H9 (cell line): ENCODE data around the gene TDRD7. TPM values are rescaled to one million over a fixed set of nuclear protein-coding genes. Genes with fewer than 3 reads are reported as not detected.

Experiments used
- DNase-seq: peaks from one replicate; pipeline ENCODE4 v3.0.0-alpha.2; 2017
- H2AFZ ChIP-seq: one replicate; pipeline ENCODE4 v1.6.1; 2013; ENCODE audit warnings: mild to moderate bottlenecking, low read length, control low read depth, moderate library complexity
- H2AK5ac ChIP-seq: 2 replicates; pipeline ENCODE4 v1.6.1; 2013; ENCODE audit warnings: low read length, control low read depth, mixed read lengths; ENCODE audit not compliant: insufficient read length
- H2BK120ac ChIP-seq: one replicate; pipeline ENCODE4 v1.6.1; 2013; ENCODE audit warnings: low read depth, mild to moderate bottlenecking, low read length, control low read depth, inconsistent platforms; ENCODE audit not compliant: poor library complexity, severe bottlenecking
- H2BK12ac ChIP-seq: 2 replicates; pipeline ENCODE4 v1.6.1; 2013; ENCODE audit warnings: low read length, control low read depth, mixed read lengths, low read depth; ENCODE audit not compliant: insufficient read length
- H2BK15ac ChIP-seq: 2 replicates; pipeline ENCODE4 v1.6.1; 2013; ENCODE audit warnings: low read depth, low read length, control low read depth
- H2BK20ac ChIP-seq: one replicate; pipeline ENCODE4 v1.6.1; 2013; ENCODE audit warnings: low read depth, mild to moderate bottlenecking, low read length, control low read depth, inconsistent platforms; ENCODE audit not compliant: poor library complexity, severe bottlenecking
- H2BK5ac ChIP-seq: 2 replicates; pipeline ENCODE4 v1.6.1; 2013; ENCODE audit warnings: low read length, control low read depth, mixed read lengths; ENCODE audit not compliant: insufficient read length
- H3K14ac ChIP-seq: 2 replicates; pipeline ENCODE4 v1.6.1; 2013; ENCODE audit warnings: low read length, control low read depth; ENCODE audit not compliant: insufficient read depth
- H3K18ac ChIP-seq: 2 replicates; pipeline ENCODE4 v1.6.1; 2013; ENCODE audit warnings: low read depth, mild to moderate bottlenecking, mixed read lengths, low read length, control low read depth; ENCODE audit not compliant: insufficient read length
- H3K23ac ChIP-seq: 2 replicates; pipeline ENCODE4 v1.6.1; 2013; ENCODE audit warnings: low read length, control low read depth, mixed read lengths, low read depth; ENCODE audit not compliant: insufficient read length
- H3K23me2 ChIP-seq: 2 replicates; pipeline ENCODE4 v1.6.1; 2013; ENCODE audit warnings: low read depth, mild to moderate bottlenecking, mixed read lengths, low read length, control low read depth; ENCODE audit not compliant: insufficient read length, poor library complexity, severe bottlenecking
- H3K27ac ChIP-seq: 2 replicates; pipeline ENCODE4 v1.5.1; 2013; ENCODE audit warnings: low read length, control low read depth, mixed read lengths, low read depth; ENCODE audit not compliant: insufficient read length
- H3K27me3 ChIP-seq: 2 replicates; pipeline ENCODE4 v1.6.1; 2013; ENCODE audit warnings: low read length, control low read depth, inconsistent platforms; ENCODE audit not compliant: insufficient read depth
- H3K4ac ChIP-seq: 2 replicates; pipeline ENCODE4 v1.6.1; 2013; ENCODE audit warnings: low read depth, mild to moderate bottlenecking, control low read depth, inconsistent platforms, low read length, moderate library complexity
- H3K4me1 ChIP-seq: 2 replicates; pipeline ENCODE4 v1.6.1; 2013; ENCODE audit warnings: low read length, control low read depth, inconsistent platforms; ENCODE audit not compliant: insufficient read depth
- H3K4me2 ChIP-seq: 2 replicates; pipeline ENCODE4 v1.6.1; 2013; ENCODE audit warnings: low read length, control low read depth, mixed read lengths; ENCODE audit not compliant: insufficient read length, insufficient read depth
- H3K56ac ChIP-seq: 2 replicates; pipeline ENCODE4 v1.6.1; 2013; ENCODE audit warnings: low read depth, mild to moderate bottlenecking, mixed read lengths, low read length, control low read depth; ENCODE audit not compliant: insufficient read length
- H3K79me1 ChIP-seq: 2 replicates; pipeline ENCODE4 v1.6.1; 2013; ENCODE audit warnings: low read depth, mild to moderate bottlenecking, moderate library complexity, low read length, control low read depth, inconsistent platforms; ENCODE audit not compliant: insufficient read depth, poor library complexity, severe bottlenecking
- H3K79me2 ChIP-seq: 2 replicates; pipeline ENCODE4 v1.6.1; 2013; ENCODE audit warnings: low read length, control low read depth, inconsistent platforms; ENCODE audit not compliant: insufficient read depth
- H3K9ac ChIP-seq: 2 replicates; pipeline ENCODE4 v1.6.1; 2013; ENCODE audit warnings: low read length, control low read depth, mixed read lengths; ENCODE audit not compliant: insufficient read length; ENCODE audit errors: extremely low read depth
- H3K9me3 ChIP-seq: one replicate; pipeline ENCODE4 v1.6.1; 2013; ENCODE audit warnings: low read depth, low read length, inconsistent platforms; ENCODE audit not compliant: control insufficient read depth
- H3T11ph ChIP-seq: one replicate; pipeline ENCODE4 v1.6.1; 2013; ENCODE audit warnings: mild to moderate bottlenecking, low read length, control low read depth, inconsistent platforms
- H4K20me1 ChIP-seq: one replicate; pipeline ENCODE4 v1.6.1; 2013; ENCODE audit not compliant: control insufficient read depth, insufficient read length, insufficient read depth
- H4K5ac ChIP-seq: 2 replicates; pipeline ENCODE4 v1.6.1; 2013; ENCODE audit warnings: low read depth, mild to moderate bottlenecking, mixed read lengths, low read length, control low read depth; ENCODE audit not compliant: insufficient read length
- H4K8ac ChIP-seq: replicated peaks from 2 replicates; pipeline ENCODE4 v1.6.1; 2013; ENCODE audit warnings: low read length, control low read depth, mixed read lengths, low read depth; ENCODE audit not compliant: insufficient read length
- H4K91ac ChIP-seq: 2 replicates; pipeline ENCODE4 v1.6.1; 2013; ENCODE audit warnings: low read depth, mild to moderate bottlenecking, moderate library complexity, mixed read lengths, low read length, control low read depth; ENCODE audit not compliant: insufficient read length
- H3K27ac Mint-ChIP-seq, 3 experiments: 2 replicates in 2 of 3; 3 replicates in 1 of 3; pipeline ENCODE4 v1.8.0; 2020 to 2021; ENCODE audit warnings: mixed read lengths in 3 of 3, mild to moderate bottlenecking in 1 of 3, moderate library complexity in 1 of 3
- H3K27me3 Mint-ChIP-seq: 2 replicates; pipeline ENCODE4 v1.8.0; 2021; ENCODE audit warnings: low read depth, mild to moderate bottlenecking, moderate library complexity, mixed read lengths
- H3K36me3 Mint-ChIP-seq, 3 experiments: 2 replicates in 2 of 3; 3 replicates in 1 of 3; pipeline ENCODE4 v1.8.0; 2020 to 2021; ENCODE audit warnings: low read depth in 3 of 3, mixed read lengths in 3 of 3; ENCODE audit not compliant: insufficient read depth in 1 of 3
- H3K4me1 Mint-ChIP-seq, 2 experiments: 2 replicates each; pipeline ENCODE4 v1.8.0; 2020; ENCODE audit warnings: mixed read lengths in 2 of 2
- H3K4me3 Mint-ChIP-seq, 2 experiments: 2 replicates in 1 of 2; 3 replicates in 1 of 2; pipeline ENCODE4 v1.8.0; 2020 to 2021; ENCODE audit warnings: mild to moderate bottlenecking in 2 of 2, mixed read lengths in 2 of 2, moderate library complexity in 1 of 2
- H3K9me3 Mint-ChIP-seq, 2 experiments: 2 replicates in 1 of 2; 3 replicates in 1 of 2; pipeline ENCODE4 v1.8.0; 2020; ENCODE audit warnings: mild to moderate bottlenecking in 2 of 2, mixed read lengths in 2 of 2, moderate library complexity in 1 of 2
- CTCF ChIP-seq: fragments of 200-600 bp; sonication (generic); conservative IDR thresholded peaks from 3 replicates; pipeline ENCODE4 v1.8.0; 2021; ENCODE audit warnings: antibody characterized with exemption, mild to moderate bottlenecking
- WGBS: extraction: QIAGEN DNeasy Blood & Tissue Kit; methylation state at CpG from one replicate; pipeline ENCODE4 v1.1.7; 2013; ENCODE audit warnings: missing lambda C conversion rate, low lambda C conversion rate, mixed read lengths; ENCODE audit not compliant: insufficient read length; ENCODE audit errors: extremely low coverage; 5-methylcytosine and 5-hydroxymethylcytosine counted together
- total RNA-seq: library from RNA; stranded (reverse); gene quantifications from 2 replicates; pipeline ENCODE4 v1.2.1, GENCODE V29; 2021

Gene TDRD7
- total RNA-seq, 1 experiment from 2014 or later: 5.1 TPM

- Histone ChIP-seq H3K14ac (no peak overlapping the region), H2BK5ac (no peak overlapping the region), H3K18ac (no peak overlapping the region)
These were observed 8.1 kb upstream of the TDRD7 start for GRCh38 chr9:97403746-97404316.

More at GRCh38 chr9:97403746-97404316, 8.1 kb upstream of the TDRD7 start:
- Histone ChIP-seq H3K56ac (no peak overlapping the region), H2AK5ac (no peak overlapping the region), H2BK12ac (no peak overlapping the region), H3K4me1 (no peaks in the 10 kb centered on the region; the same call in 1 of the 2 replicates), H4K8ac (no peak overlapping the region), H3K9ac (no peak overlapping the region), H3K79me1 (no peaks in the 10 kb centered on the region), H3K4me2 (no peak overlapping the region), H4K5ac (no peak overlapping the region), H3K23ac (no peak overlapping the region), H3K79me2 (no peaks in the 10 kb centered on the region), H4K20me1 (no peaks in the 10 kb centered on the region), H3K27me3 (no peaks in the 10 kb centered on the region), H3T11ph (no peak overlapping the region), H2BK15ac (no peak overlapping the region), H3K4ac (no peak overlapping the region), H4K91ac (no peak overlapping the region), H3K9me3 (no peaks in the 10 kb centered on the region), H2BK20ac (no peak overlapping the region), H3K23me2 (no peaks in the 10 kb centered on the region), H3K27ac (no peak overlapping the region), H2AFZ (no peak overlapping the region), H2BK120ac (no peak overlapping the region)
- H3K27me3 Mint-ChIP-seq: peaks cover 10% of the 10 kb centered on the region
- WGBS: no CpG with 5 or more reads among the region's 4 CpGs
- peaks cover 17 to 20% of the 10 kb centered on the region in 2 experiments for H3K4me1 Mint-ChIP-seq
- H3K27ac Mint-ChIP-seq: no peak overlapping the region
- H3K9me3 Mint-ChIP-seq: peaks cover 22 to 27% of the 10 kb centered on the region in 2 experiments
- H3K36me3 Mint-ChIP-seq: peaks cover 5 to 24% (median 8%) of the 10 kb centered on the region in 3 experiments
- no peak for TF ChIP-seq CTCF
- no peak overlapping the region for H3K4me3 Mint-ChIP-seq
- DNase-seq: no peak
